Panc1 (cell line): ENCODE data around the gene RALGPS2.

Source experiments
- CTCF ChIP-seq: fragments of 450-650 bp; IDR thresholded peaks from 2 replicates; pipeline ENCODE4 v1.5.1; 2017; ENCODE audit warnings: mild to moderate bottlenecking
- POLR2AphosphoS5 ChIP-seq: IDR thresholded peaks from 2 replicates; pipeline ENCODE4 v1.6.1; 2012; ENCODE audit warnings: mild to moderate bottlenecking, low read depth, low read length, moderate library complexity
- REST ChIP-seq, 2 experiments: IDR thresholded peaks; 2 replicates each; pipeline ENCODE4 v1.6.1; 2011 to 2012; ENCODE audit warnings: low read depth in 2 of 2, control low read depth in 1 of 2, low read length in 1 of 2, mild to moderate bottlenecking in 1 of 2, moderate library complexity in 1 of 2; ENCODE audit not compliant: insufficient read depth in 1 of 2
- SIN3A ChIP-seq: IDR thresholded peaks from 2 replicates; pipeline ENCODE4 v1.6.1; 2012; ENCODE audit warnings: low read depth, mild to moderate bottlenecking, low read length, moderate library complexity, borderline replicate concordance; ENCODE audit not compliant: insufficient read depth

GRCh38 chr1:178926046-178926445 lies 201.0 kb downstream of the RALGPS2 start:
- no peak for TF ChIP-seq CTCF
- TF ChIP-seq SIN3A: no peak
- TF ChIP-seq REST (IDR thresholded peaks at IDR 0.05; ENCODE audit: insufficient read depth in 1 of 2, low read depth in 2 of 2, low read length in 1 of 2): no peak
- no peak for TF ChIP-seq POLR2AphosphoS5
